GM12892 (cell line): ENCODE results near the gene PXMP4.

ENCODE experiments used
- POLR2A ChIP-seq: IDR thresholded peaks from 2 replicates; pipeline ENCODE4 v1.6.1; 2011; ENCODE audit warnings: low read depth, low read length, control low read depth
- POLR2AphosphoS5 ChIP-seq: IDR thresholded peaks from 2 replicates; pipeline ENCODE4 v1.6.1; 2011; ENCODE audit warnings: low read depth, low read length, control low read depth
- TAF1 ChIP-seq: IDR thresholded peaks from 2 replicates; pipeline ENCODE4 v1.6.1; 2011; ENCODE audit warnings: low read depth, mild to moderate bottlenecking, control low read depth, low read length, borderline replicate concordance

DNA sequence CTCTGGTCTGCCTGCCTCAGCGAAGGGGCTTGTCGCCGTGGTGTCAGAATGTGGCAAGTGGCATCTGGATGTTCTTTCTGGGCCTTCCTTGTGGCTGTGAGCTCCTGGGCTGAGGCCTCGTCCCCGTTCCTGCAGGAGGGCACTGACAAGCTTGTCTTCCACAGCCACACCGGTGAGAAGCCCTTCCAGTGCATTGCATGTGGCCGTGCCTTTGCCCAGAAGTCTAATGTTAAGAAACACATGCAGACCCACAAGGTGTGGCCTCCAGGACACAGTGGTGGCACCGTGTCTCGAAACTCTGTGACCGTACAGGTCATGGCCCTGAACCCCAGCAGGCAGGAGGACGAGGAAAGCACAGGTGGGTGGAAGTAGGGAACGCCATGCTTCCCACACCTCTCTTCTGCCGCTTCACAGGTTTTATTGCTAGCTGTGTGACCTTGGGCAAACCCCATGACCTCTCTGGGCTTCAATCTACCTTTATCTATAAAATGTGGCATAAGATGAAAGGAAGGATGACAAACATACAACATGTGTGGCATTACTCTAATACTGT lies 41.7 kb upstream of the PXMP4 start:
- no peak for TF ChIP-seq POLR2A
- TF ChIP-seq POLR2AphosphoS5: no peak
- TF ChIP-seq TAF1: no peak
